ENCODE results near the gene ARID5A. TPM values are rescaled to one million over a fixed set of nuclear protein-coding genes. Genes with fewer than 3 reads are reported as not detected.

The ARID5A gene
- total RNA-seq, 4 donors from 2014 or later, result 2.8 to 25.9 (median 5.7) TPM

DNA sequence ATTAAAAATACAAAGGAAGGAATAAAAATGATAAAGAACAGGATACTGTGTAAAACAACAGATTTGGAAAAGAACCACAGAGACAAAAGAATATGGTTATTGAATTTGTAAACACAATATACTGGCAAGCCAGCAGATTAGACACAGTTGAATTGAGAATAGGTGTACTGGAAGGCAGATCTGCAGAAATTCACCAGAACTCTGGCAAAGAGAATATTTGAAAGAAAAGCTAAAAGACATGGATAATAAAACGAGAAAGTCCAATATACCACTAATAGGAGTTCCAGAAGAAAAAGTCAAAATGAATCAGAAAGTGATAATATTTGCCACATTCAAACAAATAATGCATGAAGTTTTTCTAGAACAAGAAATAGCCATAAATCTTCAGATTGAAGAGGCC lies 19.5 kb upstream of the ARID5A start:
- Histone ChIP-seq H3K36me3 (no peaks in the 10 kb centered on the region), H3K27ac (no peak overlapping the region), H3K9me3 (peaks cover 0 to 17% (median 5%) of the 10 kb centered on the region in 3 donors), H3K27me3 (peaks cover 0 to 19% (median 0%) of the 10 kb centered on the region in 4 donors), H3K4me1 (no peaks in the 10 kb centered on the region), H3K4me3 (no peak overlapping the region)
- intact Hi-C loops (cut with DNase I), result no loop called here
- DNase-seq, result no peak
- no peak for TF ChIP-seq CTCF (IDR thresholded peaks at IDR 0.05)
- no peak for TF ChIP-seq POLR2A (IDR thresholded peaks at IDR 0.05)
- 62 to 80% methylated on average over 1 of the region's 1 CpG for WGBS, 2 donors

GRCh38 chr2:96520231-96520630 lies 16.3 kb upstream of the ARID5A start:
- no peak overlapping the region for H3K4me3 ChIP-seq
- peaks cover 0 to 14% (median 3%) of the 10 kb centered on the region in 3 donors for H3K4me1 ChIP-seq
- intact Hi-C loops (cut with DNase I), result no loop called here
- peaks cover 0 to 41% (median 0%) of the 10 kb centered on the region in 4 donors for H3K27me3 ChIP-seq
- no peak overlapping the region for H3K27ac ChIP-seq
- peaks cover 0 to 17% (median 5%) of the 10 kb centered on the region in 3 donors for H3K9me3 ChIP-seq
- TF ChIP-seq POLR2A (IDR thresholded peaks at IDR 0.05) (no peak), CTCF (IDR thresholded peaks at IDR 0.05) (no peak)
- no peaks in the 10 kb centered on the region for H3K36me3 ChIP-seq
- WGBS, 2 donors, result 76 to 81% methylated on average over 4 of the region's 4 CpGs
- no peak for DNase-seq

DNA sequence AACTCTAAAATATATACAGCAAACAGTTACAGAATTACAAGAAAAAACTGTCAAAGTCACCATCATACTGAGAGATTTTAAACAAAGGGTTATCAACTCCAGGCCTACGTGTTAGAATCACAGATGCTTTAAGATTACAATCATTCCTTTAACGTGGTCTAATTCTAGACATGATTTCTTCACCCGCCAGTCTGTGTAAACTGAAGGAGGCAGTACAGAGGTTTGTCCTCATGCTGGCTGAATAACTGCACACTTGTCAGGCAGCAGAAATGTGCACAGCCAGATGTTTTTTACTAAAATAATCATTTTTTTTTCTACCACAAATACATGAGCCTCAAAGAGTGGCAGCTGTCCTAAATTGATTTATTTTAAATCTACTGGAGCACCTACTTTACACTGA lies 15.9 kb upstream of the ARID5A start:
- Histone ChIP-seq H3K27ac (no peak overlapping the region), H3K9me3 (peaks cover 0 to 17% (median 5%) of the 10 kb centered on the region in 3 donors), H3K4me1 (peaks cover 0 to 14% (median 3%) of the 10 kb centered on the region in 3 donors), H3K36me3 (no peaks in the 10 kb centered on the region), H3K27me3 (peaks cover 0 to 46% (median 0%) of the 10 kb centered on the region in 4 donors), H3K4me3 (no peak overlapping the region)
- intact Hi-C loops (cut with DNase I), result no loop called here
- TF ChIP-seq POLR2A (IDR thresholded peaks at IDR 0.05) (no peak), CTCF (IDR thresholded peaks at IDR 0.05) (no peak)
- WGBS, 2 donors, result 67 to 75% methylated on average over 3 of the region's 3 CpGs
- no peak for DNase-seq

GRCh38 chr2:96521219-96521618 lies 15.3 kb upstream of the ARID5A start:
- no peak for DNase-seq
- Histone ChIP-seq H3K27ac (no peak overlapping the region), H3K27me3 (peaks cover 0 to 51% (median 0%) of the 10 kb centered on the region in 4 donors), H3K4me1 (peaks cover 0 to 16% (median 3%) of the 10 kb centered on the region in 3 donors), H3K9me3 (peaks cover 0 to 16% (median 5%) of the 10 kb centered on the region in 3 donors), H3K4me3 (no peak overlapping the region), H3K36me3 (no peaks in the 10 kb centered on the region)
- 74 to 83% methylated on average over 2 of the region's 2 CpGs for WGBS, 2 donors
- TF ChIP-seq CTCF (IDR thresholded peaks at IDR 0.05), result no peak
- no peak for TF ChIP-seq POLR2A (IDR thresholded peaks at IDR 0.05)
- intact Hi-C loops (cut with DNase I), result no loop called here

- H3K27ac ChIP-seq, result no peak overlapping the region
- no peaks in the 10 kb centered on the region for H3K36me3 ChIP-seq
- H3K9me3 ChIP-seq, result peaks cover 0 to 2% (median 0%) of the 10 kb centered on the region in 3 donors
- H3K4me3 ChIP-seq, result no peak overlapping the region
- no peak for DNase-seq
- H3K27me3 ChIP-seq, result peaks cover 0 to 64% (median 0%) of the 10 kb centered on the region in 4 donors
- intact Hi-C loops (cut with DNase I), result no loop called here
- TF ChIP-seq POLR2A (IDR thresholded peaks at IDR 0.05) (no peak), CTCF (IDR thresholded peaks at IDR 0.05) (no peak)
- 67 to 72% methylated on average over 2 to 7 of the region's 9 CpGs for WGBS, 2 donors
- H3K4me1 ChIP-seq, result peaks cover 6 to 29% (median 14%) of the 10 kb centered on the region in 3 donors
Observed at GRCh38 chr2:96522304-96523203, 14.0 kb upstream of the ARID5A start.
